ENCODE measurements around the gene EPB41.

- TF ChIP-seq CTCF (IDR thresholded peaks at IDR 0.05), result no peak
- TF ChIP-seq POLR2A (IDR thresholded peaks at IDR 0.05), result no peak
Observed at GRCh38 chr1:29017975-29018712, 103.8 kb downstream of the EPB41 start.
